ENCODE measurements around the gene SLC35G2. TPM values are rescaled to one million over a fixed set of nuclear protein-coding genes. Genes with fewer than 3 reads are reported as not detected.

The SLC35G2 gene
- total RNA-seq, result 18.0 and 23.2 TPM in 2 replicates

GRCh38 chr3:136818769-136819391 is at the start of gene SLC35G2:
Gene SLC35G2, plus strand, starts transcription at chr3:136819126. Its CDS starts 35,335 bp downstream, at chr3:136854461.

GRCh38 chr3:136861890-136862616 is 43.1 kb downstream of the SLC35G2 start, which contains the start of gene NCK1:
Gene NCK1, plus strand, starts transcription at chr3:136862208. Its CDS starts 65,794 bp downstream, at chr3:136928002.

Other genes starting within 250 kb of the SLC35G2 start
- gene STAG1, start 66.7 kb upstream of the SLC35G2 start, total RNA-seq, result 25.8 and 38.0 TPM in 2 replicates
- gene NCK1, start 43.1 kb downstream of the SLC35G2 start, total RNA-seq, result 42.5 and 60.9 TPM in 2 replicates
- 0.33 and 1.3 TPM in 2 replicates for gene IL20RB, start 138.9 kb downstream of the SLC35G2 start, total RNA-seq